GM18498 (cell line): ENCODE results near the gene PSMB7.

Experiments
- ATAC-seq: cut with Tn5 transposase; IDR thresholded peaks from one replicate; pipeline ENCODE4 v1.9.1; 2021; ENCODE audit warnings: mild to moderate bottlenecking, moderate library complexity; ENCODE audit not compliant: unreplicated experiment

Gene PSMB7

GRCh38 chr9:124304285-124304684, 111.0 kb downstream of the PSMB7 start:
- ATAC-seq = no peak

GRCh38 chr9:124303762-124304161, 111.5 kb downstream of the PSMB7 start:
- no peak for ATAC-seq
